Prostate gland (tissue), 2 donors: ENCODE measurements around the gene MARF1. TPM values are rescaled to one million over a fixed set of nuclear protein-coding genes. Genes with fewer than 3 reads are reported as not detected.
A peak's percentile ranks its signal among the peaks of the same experiment; 100 is the strongest.
"Not testable (repeated sequence)": the region's sequence is repeated elsewhere in the genome, so short reads cannot be mapped to it uniquely, and the experiment has no call there.

Source experiments
- DNase-seq: peaks from one replicate; pipeline ENCODE4 v3.0.0-alpha.2; 2019; ENCODE audit warnings: low spot score
- H3K27ac ChIP-seq, 2 donors: fragments of 200-600 bp; sonication (generic); 2 replicates each; pipeline ENCODE4 v1.5.1; 2017 to 2019
- H3K27me3 ChIP-seq: fragments of 200-600 bp; sonication (generic); replicated peaks from 2 replicates; pipeline ENCODE4 v1.5.1; 2019; ENCODE audit not compliant: insufficient read depth
- H3K36me3 ChIP-seq, 2 donors: fragments of 200-600 bp; sonication (generic); 1 replicate in 1 of 2; 2 replicates in 1 of 2; pipeline versions ENCODE4 v1.5.1 to v1.8.1; 2017 to 2019
- H3K4me1 ChIP-seq: fragments of 200-600 bp; sonication (generic); replicated peaks from 2 replicates; pipeline ENCODE4 v1.5.1; 2019
- H3K4me3 ChIP-seq, 2 donors: fragments of 200-600 bp; sonication (generic); 2 replicates each; pipeline ENCODE4 v1.5.1; 2017 to 2019
- H3K9me3 ChIP-seq: fragments of 200-600 bp; sonication (generic); 2 replicates; pipeline ENCODE4 v1.5.1; 2017
- CTCF ChIP-seq, 4 experiments: fragments of 200-600 bp in 2 of 4; fragments of 450-650 bp in 2 of 4; sonication (generic) in 2 of 4; IDR thresholded peaks; 1 replicate in 3 of 4; 2 replicates in 1 of 4; pipeline ENCODE4 v1.5.1; 2016 to 2019; ENCODE audit warnings: antibody characterized with exemption in 4 of 4, mild to moderate bottlenecking in 2 of 4, moderate library complexity in 2 of 4
- POLR2A ChIP-seq: fragments of 450-650 bp; IDR thresholded peaks from one replicate; pipeline ENCODE4 v1.6.1; 2016; ENCODE audit warnings: antibody characterized with exemption, mild to moderate bottlenecking
- POLR2AphosphoS5 ChIP-seq: sonication (generic); formaldehyde crosslinking; IDR thresholded peaks from one replicate; pipeline ENCODE4 v1.6.1; 2017; ENCODE audit warnings: antibody characterized with exemption
- WGBS: methylation state at CpG from one replicate; pipeline ENCODE4 v1.1.5; 2018; 5-methylcytosine and 5-hydroxymethylcytosine counted together
- intact Hi-C: fragments of 100-400 bp; cut with DNase I; formaldehyde crosslinking; loops from one replicate; pipeline ENCODE4 v1.14.2; 2022
- total RNA-seq, 2 donors: library from RNA; depleted of rRNA; stranded (reverse); fragments of >200 nt; gene quantifications; one replicate each; pipeline ENCODE4 v1.1.0, GENCODE V29; 2016

The MARF1 gene
- total RNA-seq, 2 donors from 2014 or later: 33.3 to 54.2 TPM

- DNase-seq: peak; percentile 95
- 1% methylated on average over 20 of the region's 20 CpGs for WGBS
- Histone ChIP-seq H3K4me1 (peaks cover 5% of the 10 kb centered on the region), H3K27ac (peak overlapping the region; percentile 86 to 91), H3K27me3 (no peaks in the 10 kb centered on the region), H3K4me3 (no peak overlapping the region), H3K36me3 (peaks cover 0 to under 1% of the 10 kb centered on the region in 2 donors), H3K9me3 (no peaks in the 10 kb centered on the region)
- intact Hi-C loops: loop anchor here (2.0 kb wide), 1 partner anchor 22 kb away; the partner anchor contains the start of gene NDE1
- TF ChIP-seq CTCF (IDR thresholded peaks at IDR 0.05) (no peak), POLR2A (peak; percentile 42), POLR2AphosphoS5 (peak; percentile 99)
Measured at GRCh38 chr16:15672514-15673167, 29.7 kb upstream of the MARF1 start.

DNA sequence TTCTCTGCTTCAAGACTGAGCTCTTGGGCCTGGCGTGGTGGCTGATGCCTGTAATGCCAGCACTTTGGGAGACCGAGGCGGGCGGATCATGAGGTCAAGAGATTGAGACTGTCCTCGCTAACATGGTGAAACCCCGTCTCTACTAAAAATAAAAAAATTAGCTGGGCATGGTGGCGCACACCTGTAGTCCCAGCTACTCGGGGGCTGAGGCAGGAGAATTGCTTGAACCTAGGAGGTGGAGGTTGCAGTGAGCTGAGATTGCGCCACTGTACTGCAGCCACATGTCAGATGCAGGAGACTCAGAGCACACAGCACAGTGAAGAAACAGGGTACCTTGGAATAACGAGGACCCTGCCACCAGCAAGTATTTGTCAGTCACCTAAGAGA lies 29.2 kb upstream of the MARF1 start:
- H3K4me3 ChIP-seq, H3K4me1 ChIP-seq, H3K9me3 ChIP-seq, H3K27me3 ChIP-seq, H3K36me3 ChIP-seq: not testable (repeated sequence)
- H3K27ac ChIP-seq: peak overlapping the region; percentile 86 to 91
- intact Hi-C loops: loop anchor here (2.0 kb wide), 1 partner anchor 21 kb away; the partner anchor contains the start of gene NDE1
- WGBS: 82% methylated on average over 10 of the region's 10 CpGs
- peak; percentile 11 for DNase-seq

- Histone ChIP-seq H3K4me1 (peaks cover 5% of the 10 kb centered on the region), H3K9me3 (no peaks in the 10 kb centered on the region), H3K27me3 (no peaks in the 10 kb centered on the region), H3K27ac (peak overlapping the region; percentile 86 to 91), H3K36me3 (no peaks in the 10 kb centered on the region), H3K4me3 (no peak overlapping the region)
- intact Hi-C loops: loop anchor here (2.0 kb wide), 1 partner anchor 21 kb away; the partner anchor contains the start of gene NDE1
- no peak for TF ChIP-seq CTCF (IDR thresholded peaks at IDR 0.05)
- WGBS: 87% methylated on average over 8 of the region's 8 CpGs
- DNase-seq: no peak
Measured at GRCh38 chr16:15671530-15672117, 28.7 kb upstream of the MARF1 start.

DNA sequence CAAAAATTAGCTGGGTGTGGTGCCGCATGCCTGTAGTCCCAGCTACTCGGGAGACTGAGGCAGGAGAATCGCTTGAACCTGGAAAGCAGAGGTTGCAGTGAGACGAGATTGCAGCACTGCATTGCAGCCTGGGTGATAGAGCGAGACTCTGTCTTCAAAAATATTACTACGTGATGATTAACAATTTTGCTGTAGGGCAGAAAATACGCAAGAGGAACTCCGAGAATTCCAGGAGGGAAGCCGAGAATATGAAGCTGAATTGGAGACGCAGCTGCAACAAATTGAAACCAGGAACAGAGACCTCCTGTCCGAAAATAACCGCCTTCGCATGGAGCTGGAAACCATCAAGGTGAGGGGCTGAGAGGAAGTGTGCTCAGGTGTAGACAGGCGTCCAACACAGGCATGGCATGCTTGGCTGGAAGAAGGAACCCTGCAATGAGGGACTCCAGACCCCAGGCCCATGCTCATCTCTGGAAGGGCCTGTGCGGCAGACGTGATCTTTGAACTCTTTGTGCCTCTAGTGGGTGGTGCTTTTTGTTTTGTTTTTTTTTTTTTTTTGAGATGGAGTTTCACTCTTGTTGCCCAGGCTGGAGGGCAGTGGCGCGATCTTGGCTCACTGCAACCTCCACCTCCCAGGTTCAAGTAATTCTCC lies 24.3 kb upstream of the MARF1 start:
- Histone ChIP-seq H3K36me3 (no peaks in the 10 kb centered on the region), H3K27ac (no peak overlapping the region), H3K4me1 (peaks cover 2% of the 10 kb centered on the region), H3K9me3 (no peaks in the 10 kb centered on the region), H3K27me3 (no peaks in the 10 kb centered on the region), H3K4me3 (no peak overlapping the region)
- TF ChIP-seq POLR2AphosphoS5: no peak
- WGBS: 94% methylated on average over 18 of the region's 18 CpGs
- intact Hi-C loops: no loop called here
- no peak for DNase-seq

DNA sequence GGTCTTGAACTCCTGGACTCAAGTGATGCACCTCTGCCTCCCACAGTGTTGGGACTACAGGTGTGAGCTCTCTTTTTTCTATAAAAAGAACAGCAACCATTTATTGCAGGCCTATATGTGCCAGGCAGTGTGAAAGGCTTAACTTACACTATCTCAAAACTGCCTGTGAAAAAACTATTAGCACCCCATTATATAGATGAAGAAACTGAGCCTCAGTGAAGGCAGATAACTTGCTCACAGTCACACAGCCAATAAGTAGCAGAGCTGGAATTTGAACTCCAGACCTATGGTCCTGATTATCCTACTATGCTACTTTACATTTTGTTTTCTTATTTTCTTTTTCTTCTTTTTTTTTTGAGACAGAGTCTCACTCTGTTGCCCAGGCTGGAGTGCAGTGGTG lies 22.2 kb upstream of the MARF1 start:
- DNase-seq: no peak
- intact Hi-C loops: no loop called here
- Histone ChIP-seq H3K4me1 (no peaks in the 10 kb centered on the region), H3K27me3 (no peaks in the 10 kb centered on the region), H3K27ac (no peak overlapping the region), H3K4me3 (no peak overlapping the region), H3K9me3 (no peaks in the 10 kb centered on the region), H3K36me3 (no peaks in the 10 kb centered on the region)
- TF ChIP-seq POLR2A (no peak), CTCF (IDR thresholded peaks at IDR 0.05) (no peak), POLR2AphosphoS5 (no peak)
